NCI-H2196 treated with DMSO at 0.1 percent for 48 hours (cell line): ENCODE data around the gene CEACAM7.

Experiments used
- DNase-seq: peaks from one replicate; lab custom pipeline; 2025; ENCODE audit not compliant: unreplicated experiment; lab: John Stamatoyannopoulos, UW

Gene CEACAM7

DNA sequence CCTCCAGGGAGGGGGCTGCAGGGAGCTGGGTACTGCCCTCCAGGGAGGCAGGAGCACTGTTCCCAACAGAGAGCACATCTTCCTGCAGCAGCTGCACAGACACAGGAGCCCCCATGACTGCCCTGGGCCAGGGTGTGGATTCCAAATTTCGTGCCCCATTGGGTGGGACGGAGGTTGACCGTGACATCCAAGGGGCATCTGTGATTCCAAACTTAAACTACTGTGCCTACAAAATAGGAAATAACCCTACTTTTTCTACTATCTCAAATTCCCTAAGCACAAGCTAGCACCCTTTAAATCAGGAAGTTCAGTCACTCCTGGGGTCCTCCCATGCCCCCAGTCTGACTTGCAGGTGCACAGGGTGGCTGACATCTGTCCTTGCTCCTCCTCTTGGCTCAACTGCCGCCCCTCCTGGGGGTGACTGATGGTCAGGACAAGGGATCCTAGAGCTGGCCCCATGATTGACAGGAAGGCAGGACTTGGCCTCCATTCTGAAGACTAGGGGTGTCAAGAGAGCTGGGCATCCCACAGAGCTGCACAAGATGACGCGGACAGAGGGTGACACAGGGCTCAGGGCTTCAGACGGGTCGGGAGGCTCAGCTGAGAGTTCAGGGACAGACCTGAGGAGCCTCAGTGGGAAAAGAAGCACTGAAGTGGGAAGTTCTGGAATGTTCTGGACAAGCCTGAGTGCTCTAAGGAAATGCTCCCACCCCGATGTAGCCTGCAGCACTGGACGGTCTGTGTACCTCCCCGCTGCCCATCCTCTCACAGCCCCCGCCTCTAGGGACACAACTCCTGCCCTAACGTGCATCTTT is 12.5 kb upstream of the CEACAM7 start:
- DNase-seq, result no peak

- no peak for DNase-seq
Observed at GRCh38 chr19:41699968-41700323, 11.9 kb upstream of the CEACAM7 start.

DNA sequence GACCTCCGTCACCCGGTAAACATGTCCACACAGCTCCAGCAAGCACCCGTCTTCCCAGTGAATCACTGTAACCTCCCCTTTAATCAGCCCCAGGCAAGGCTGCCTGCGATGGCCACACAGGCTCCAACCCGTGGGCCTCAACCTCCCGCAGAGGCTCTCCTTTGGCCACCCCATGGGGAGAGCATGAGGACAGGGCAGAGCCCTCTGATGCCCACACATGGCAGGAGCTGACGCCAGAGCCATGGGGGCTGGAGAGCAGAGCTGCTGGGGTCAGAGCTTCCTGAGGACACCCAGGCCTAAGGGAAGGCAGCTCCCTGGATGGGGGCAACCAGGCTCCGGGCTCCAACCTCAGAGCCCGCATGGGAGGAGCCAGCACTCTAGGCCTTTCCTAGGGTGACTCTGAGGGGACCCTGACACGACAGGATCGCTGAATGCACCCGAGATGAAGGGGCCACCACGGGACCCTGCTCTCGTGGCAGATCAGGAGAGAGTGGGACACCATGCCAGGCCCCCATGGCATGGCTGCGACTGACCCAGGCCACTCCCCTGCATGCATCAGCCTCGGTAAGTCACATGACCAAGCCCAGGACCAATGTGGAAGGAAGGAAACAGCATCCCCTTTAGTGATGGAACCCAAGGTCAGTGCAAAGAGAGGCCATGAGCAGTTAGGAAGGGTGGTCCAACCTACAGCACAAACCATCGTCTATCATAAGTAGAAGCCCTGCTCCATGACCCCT is 11.3 kb upstream of the CEACAM7 start:
- DNase-seq, result no peak

GRCh38 chr19:41698746-41699230 is 10.7 kb upstream of the CEACAM7 start:
- DNase-seq, result no peak

DNA sequence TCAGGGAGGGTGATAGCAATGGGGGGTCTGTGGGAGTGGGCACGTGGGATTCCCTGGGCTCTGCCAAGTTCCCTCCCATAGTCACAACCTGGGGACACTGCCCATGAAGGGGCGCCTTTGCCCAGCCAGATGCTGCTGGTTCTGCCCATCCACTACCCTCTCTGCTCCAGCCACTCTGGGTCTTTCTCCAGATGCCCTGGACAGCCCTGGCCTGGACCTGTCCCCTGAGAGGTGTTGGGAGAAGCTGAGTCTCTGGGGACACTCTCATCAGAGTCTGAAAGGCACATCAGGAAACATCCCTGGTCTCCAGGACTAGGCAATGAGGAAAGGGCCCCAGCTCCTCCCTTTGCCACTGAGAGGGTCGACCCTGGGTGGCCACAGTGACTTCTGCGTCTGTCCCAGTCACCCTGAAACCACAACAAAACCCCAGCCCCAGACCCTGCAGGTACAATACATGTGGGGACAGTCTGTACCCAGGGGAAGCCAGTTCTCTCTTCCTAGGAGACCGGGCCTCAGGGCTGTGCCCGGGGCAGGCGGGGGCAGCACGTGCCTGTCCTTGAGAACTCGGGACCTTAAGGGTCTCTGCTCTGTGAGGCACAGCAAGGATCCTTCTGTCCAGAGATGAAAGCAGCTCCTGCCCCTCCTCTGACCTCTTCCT is 9.3 kb upstream of the CEACAM7 start:
- no peak for DNase-seq

DNA sequence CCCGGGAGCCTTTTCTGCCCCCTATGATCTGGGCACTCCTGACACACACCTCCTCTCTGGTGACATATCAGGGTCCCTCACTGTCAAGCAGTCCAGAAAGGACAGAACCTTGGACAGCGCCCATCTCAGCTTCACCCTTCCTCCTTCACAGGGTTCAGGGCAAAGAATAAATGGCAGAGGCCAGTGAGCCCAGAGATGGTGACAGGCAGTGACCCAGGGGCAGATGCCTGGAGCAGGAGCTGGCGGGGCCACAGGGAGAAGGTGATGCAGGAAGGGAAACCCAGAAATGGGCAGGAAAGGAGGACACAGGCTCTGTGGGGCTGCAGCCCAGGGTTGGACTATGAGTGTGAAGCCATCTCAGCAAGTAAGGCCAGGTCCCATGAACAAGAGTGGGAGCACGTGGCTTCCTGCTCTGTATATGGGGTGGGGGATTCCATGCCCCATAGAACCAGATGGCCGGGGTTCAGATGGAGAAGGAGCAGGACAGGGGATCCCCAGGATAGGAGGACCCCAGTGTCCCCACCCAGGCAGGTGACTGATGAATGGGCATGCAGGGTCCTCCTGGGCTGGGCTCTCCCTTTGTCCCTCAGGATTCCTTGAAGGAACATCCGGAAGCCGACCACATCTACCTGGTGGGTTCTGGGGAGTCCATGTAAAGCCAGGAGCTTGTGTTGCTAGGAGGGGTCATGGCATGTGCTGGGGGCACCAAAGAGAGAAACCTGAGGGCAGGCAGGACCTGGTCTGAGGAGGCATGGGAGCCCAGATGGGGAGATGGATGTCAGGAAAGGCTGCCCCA is 8.5 kb upstream of the CEACAM7 start:
- DNase-seq, result no peak

DNA sequence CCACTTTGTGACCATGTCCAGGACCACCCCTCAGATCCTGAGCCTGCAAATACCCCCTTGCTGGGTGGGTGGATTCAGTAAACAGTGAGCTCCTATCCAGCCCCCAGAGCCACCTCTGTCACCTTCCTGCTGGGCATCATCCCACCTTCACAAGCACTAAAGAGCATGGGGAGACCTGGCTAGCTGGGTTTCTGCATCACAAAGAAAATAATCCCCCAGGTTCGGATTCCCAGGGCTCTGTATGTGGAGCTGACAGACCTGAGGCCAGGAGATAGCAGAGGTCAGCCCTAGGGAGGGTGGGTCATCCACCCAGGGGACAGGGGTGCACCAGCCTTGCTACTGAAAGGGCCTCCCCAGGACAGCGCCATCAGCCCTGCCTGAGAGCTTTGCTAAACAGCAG is 7.7 kb upstream of the CEACAM7 start:
- DNase-seq, result no peak

DNA sequence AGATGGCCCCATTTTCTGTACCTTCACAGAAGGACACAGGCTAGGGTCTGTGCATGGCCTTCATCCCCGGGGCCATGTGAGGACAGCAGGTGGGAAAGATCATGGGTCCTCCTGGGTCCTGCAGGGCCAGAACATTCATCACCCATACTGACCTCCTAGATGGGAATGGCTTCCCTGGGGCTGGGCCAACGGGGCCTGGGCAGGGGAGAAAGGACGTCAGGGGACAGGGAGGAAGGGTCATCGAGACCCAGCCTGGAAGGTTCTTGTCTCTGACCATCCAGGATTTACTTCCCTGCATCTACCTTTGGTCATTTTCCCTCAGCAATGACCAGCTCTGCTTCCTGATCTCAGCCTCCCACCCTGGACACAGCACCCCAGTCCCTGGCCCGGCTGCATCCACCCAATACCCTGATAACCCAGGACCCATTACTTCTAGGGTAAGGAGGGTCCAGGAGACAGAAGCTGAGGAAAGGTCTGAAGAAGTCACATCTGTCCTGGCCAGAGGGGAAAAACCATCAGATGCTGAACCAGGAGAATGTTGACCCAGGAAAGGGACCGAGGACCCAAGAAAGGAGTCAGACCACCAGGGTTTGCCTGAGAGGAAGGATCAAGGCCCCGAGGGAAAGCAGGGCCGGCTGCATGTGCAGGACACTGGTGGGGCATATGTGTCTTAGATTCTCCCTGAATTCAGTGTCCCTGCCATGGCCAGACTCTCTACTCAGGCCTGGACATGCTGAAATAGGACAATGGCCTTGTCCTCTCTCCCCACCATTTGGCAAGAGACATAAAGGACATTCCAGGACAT is 7.0 kb upstream of the CEACAM7 start:
- no peak for DNase-seq

DNA sequence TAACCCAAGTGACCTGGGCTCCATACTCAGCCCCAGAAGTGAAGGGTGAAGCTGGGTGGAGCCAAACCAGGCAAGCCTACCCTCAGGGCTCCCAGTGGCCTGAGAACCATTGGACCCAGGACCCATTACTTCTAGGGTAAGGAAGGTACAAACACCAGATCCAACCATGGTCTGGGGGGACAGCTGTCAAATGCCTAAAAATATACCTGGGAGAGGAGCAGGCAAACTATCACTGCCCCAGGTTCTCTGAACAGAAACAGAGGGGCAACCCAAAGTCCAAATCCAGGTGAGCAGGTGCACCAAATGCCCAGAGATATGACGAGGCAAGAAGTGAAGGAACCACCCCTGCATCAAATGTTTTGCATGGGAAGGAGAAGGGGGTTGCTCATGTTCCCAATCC is 6.1 kb upstream of the CEACAM7 start:
- no peak for DNase-seq

- no peak for DNase-seq
Observed at GRCh38 chr19:41691268-41691970, 3.3 kb upstream of the CEACAM7 start.

DNA sequence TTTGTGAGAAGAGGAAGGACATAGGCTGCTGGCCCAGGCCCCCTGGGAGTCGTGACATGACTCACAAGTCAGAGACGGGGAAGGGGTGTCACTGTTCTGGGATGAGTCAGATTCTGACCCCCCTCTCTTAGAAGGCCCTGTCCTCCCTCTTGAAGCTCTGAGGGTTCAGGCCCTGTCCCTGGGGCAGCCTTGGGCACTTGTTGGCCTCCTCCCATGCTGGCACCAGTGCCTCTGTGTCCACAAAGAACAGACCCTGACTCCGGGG is 2.7 kb upstream of the CEACAM7 start:
- DNase-seq, result no peak

- DNase-seq, result no peak
Observed at GRCh38 chr19:41689993-41690800, 2.1 kb upstream of the CEACAM7 start.

GRCh38 chr19:41688687-41689086 is 617 bp upstream of the CEACAM7 start:
- no peak for DNase-seq

- DNase-seq, result no peak
Observed at GRCh38 chr19:41687419-41687818, 651 bp downstream of the CEACAM7 start.

GRCh38 chr19:41682437-41682836 is 5.6 kb downstream of the CEACAM7 start:
- DNase-seq, result no peak

GRCh38 chr19:41671486-41671885 is 16.6 kb downstream of the CEACAM7 start:
- no peak for DNase-seq

- DNase-seq, result no peak
Observed at GRCh38 chr19:41670755-41671154, 17.3 kb downstream of the CEACAM7 start.

DNA sequence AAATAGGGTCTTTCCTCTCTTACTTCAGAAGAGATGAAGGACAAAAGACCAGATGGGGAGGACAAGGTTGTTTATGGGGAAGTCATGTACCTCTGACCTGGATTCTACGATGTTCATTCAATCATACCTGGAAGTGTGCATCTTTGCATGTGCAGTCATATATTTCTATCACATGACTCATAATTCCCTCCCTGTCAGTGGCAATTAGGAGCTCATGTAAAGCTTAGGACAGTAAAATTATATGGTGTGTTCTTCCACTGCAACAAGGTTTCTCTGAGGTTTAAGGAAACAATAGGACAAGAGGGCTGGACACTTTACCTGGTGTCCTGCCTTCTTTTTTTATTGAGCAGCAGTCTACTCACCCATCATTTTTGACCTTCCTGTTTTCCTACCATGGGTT is 19.8 kb downstream of the CEACAM7 start:
- no peak for DNase-seq

DNA sequence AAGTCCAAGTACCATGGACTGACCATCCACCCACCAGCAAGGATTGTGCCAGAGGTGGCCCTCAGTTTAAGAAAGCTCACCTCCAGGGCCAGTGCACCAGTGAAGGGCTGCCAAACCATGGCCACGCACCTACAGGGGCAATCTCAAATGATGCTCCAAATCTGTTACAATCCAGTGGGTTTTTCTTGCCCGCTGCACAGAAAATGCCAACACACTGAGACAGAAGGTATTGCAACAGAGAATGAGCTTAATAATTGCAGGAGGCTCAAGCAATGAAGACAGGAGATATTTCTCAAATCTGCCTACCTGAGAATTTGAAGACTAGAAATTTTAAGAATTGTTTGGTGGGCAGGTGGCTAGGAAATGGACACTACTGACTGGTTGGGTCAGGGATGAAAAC is 22.0 kb downstream of the CEACAM7 start:
- DNase-seq, result no peak
